SKM-1 treated with dmso at 0.1 percent for 144 hours (cell line): ENCODE data around the gene ABHD10.

Experiments
- DNase-seq: peaks from one replicate; lab custom pipeline; 2025; ENCODE audit not compliant: unreplicated experiment; lab: John Stamatoyannopoulos, UW

The ABHD10 gene

GRCh38 chr3:111978583-111979433, at the start of gene ABHD10:
Gene ABHD10, plus strand, starts transcription at chr3:111979026. Its CDS starts 36 bp downstream, at chr3:111979062.
- DNase-seq = peak; percentile 89

GRCh38 chr3:111929484-111929883, 49.3 kb upstream of the ABHD10 start:
- DNase-seq = no peak

- no peak for DNase-seq
Measured at GRCh38 chr3:111932946-111933345, 45.9 kb upstream of the ABHD10 start.

- DNase-seq = no peak
Measured at GRCh38 chr3:111936191-111936841, 42.5 kb upstream of the ABHD10 start.

- DNase-seq = no peak
Measured at GRCh38 chr3:111936967-111937366, 41.9 kb upstream of the ABHD10 start.

GRCh38 chr3:111937871-111938270, 41.0 kb upstream of the ABHD10 start:
- no peak for DNase-seq

GRCh38 chr3:111939873-111940272, 39.0 kb upstream of the ABHD10 start:
- no peak for DNase-seq

GRCh38 chr3:111943533-111943932, 35.3 kb upstream of the ABHD10 start:
- DNase-seq = no peak

- no peak for DNase-seq
Measured at GRCh38 chr3:111944372-111944771, 34.5 kb upstream of the ABHD10 start.

GRCh38 chr3:111947231-111947630, 31.6 kb upstream of the ABHD10 start:
- no peak for DNase-seq

- no peak for DNase-seq
Measured at GRCh38 chr3:111948786-111949185, 30.0 kb upstream of the ABHD10 start.

- no peak for DNase-seq
Measured at GRCh38 chr3:111949712-111950111, 29.1 kb upstream of the ABHD10 start.

- DNase-seq = no peak
Measured at GRCh38 chr3:111951032-111951431, 27.8 kb upstream of the ABHD10 start.

GRCh38 chr3:111952086-111952485, 26.7 kb upstream of the ABHD10 start:
- no peak for DNase-seq

GRCh38 chr3:111952866-111953450, 25.9 kb upstream of the ABHD10 start:
- DNase-seq = no peak

- no peak for DNase-seq
Measured at GRCh38 chr3:111954228-111954990, 24.4 kb upstream of the ABHD10 start.

GRCh38 chr3:111955876-111956275, 22.9 kb upstream of the ABHD10 start:
- DNase-seq = no peak

GRCh38 chr3:111956449-111956848, 22.4 kb upstream of the ABHD10 start:
- DNase-seq = no peak

- DNase-seq = no peak
Measured at GRCh38 chr3:111956995-111957734, 21.7 kb upstream of the ABHD10 start.

GRCh38 chr3:111961461-111962164, 17.2 kb upstream of the ABHD10 start:
- DNase-seq = no peak
